Tibial nerve (tissue), 4 donors: Measurements from ENCODE around the gene PDGFRA.

Experiments used
- CTCF ChIP-seq, 5 experiments: fragments of 200-600 bp in 3 of 5; fragments of 450-650 bp in 2 of 5; sonication (generic) in 3 of 5; IDR thresholded peaks; one replicate each; pipeline ENCODE4 v1.5.1; 2016 to 2019; ENCODE audit warnings: antibody characterized with exemption in 5 of 5, mild to moderate bottlenecking in 3 of 5, moderate library complexity in 2 of 5
- EP300 ChIP-seq, 2 donors: sonication (generic); formaldehyde crosslinking; IDR thresholded peaks; one replicate each; pipeline ENCODE4 v1.6.1; 2017; ENCODE audit warnings: antibody characterized with exemption in 2 of 2, mild to moderate bottlenecking in 1 of 2

GRCh38 chr4:54333657-54334056, 104.6 kb downstream of the PDGFRA start:
- TF ChIP-seq EP300 (IDR thresholded peaks at IDR 0.05): no peak
- TF ChIP-seq CTCF (IDR thresholded peaks at IDR 0.05): no peak
